Stimulated activated CD8-positive, alpha-beta memory T cell treated with anti-CD3 and anti-CD28 coated beads, Interleukin-12 subunit alpha, Interleukin-12 subunit beta, amount 100 ng/mL, for 24 hours (primary cell): ENCODE measurements around the gene SLAMF9.

Experiments used
- DNase-seq: peaks from one replicate; pipeline ENCODE4 v3.0.0-alpha.2; 2020; ENCODE audit errors: extremely low read depth

The SLAMF9 gene

DNA sequence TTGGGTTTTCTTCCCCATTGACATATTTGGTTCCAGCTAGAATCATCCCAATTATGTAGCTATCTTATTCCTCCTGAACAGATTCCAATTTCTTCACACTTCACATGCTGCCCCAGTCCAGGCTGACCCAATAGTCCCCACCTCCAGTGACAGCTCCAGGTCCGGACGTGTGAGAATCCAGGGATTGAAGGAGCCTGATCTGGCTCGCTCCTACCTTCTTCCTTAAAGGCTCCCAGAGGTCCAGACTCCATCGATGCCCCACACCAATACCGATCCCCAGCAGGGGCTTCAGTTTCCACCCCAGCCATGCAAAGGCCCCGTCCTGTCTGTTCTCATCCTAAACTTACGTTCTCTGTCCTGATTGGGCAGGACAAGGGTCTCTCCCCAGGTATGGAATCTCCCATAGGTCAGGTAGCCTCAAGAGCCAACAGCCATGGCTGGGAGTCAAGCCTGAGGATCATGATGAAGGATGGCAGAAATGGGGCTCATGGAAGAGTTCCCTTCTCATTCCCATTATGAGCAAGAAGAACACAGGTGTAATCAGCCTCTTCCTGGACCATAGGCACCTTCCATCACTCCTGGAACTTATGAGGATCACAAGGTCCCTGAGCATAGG is 20.4 kb upstream of the SLAMF9 start:
- no peak for DNase-seq

DNA sequence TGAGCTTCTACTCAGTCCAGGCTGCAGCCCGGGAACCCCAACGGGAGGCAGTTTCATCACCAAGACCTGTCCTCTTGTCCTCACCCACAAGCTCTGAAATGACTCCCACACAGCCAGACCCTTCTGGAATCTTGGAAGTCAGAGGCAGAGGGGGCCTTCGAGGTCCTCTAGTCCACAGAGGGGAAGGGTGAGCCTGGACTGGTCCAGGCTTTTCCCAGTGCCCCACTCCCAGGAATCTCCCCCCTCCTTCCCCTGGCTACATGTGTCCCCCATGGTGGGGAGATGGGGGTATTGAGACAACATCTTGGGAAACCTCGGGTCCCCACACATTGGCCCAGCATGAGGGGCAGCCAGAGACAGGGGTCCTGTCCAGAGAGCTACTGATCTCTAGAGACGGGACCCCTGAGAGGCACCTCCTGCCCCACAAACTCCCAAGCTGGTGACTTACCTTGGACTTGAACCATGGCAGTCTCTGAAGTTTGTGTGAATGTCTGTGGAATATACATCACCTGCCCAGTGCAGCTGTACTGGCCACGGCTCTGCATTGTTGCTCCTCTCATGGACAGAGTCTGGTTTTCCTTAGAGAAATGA is 19.4 kb upstream of the SLAMF9 start:
- no peak for DNase-seq

DNA sequence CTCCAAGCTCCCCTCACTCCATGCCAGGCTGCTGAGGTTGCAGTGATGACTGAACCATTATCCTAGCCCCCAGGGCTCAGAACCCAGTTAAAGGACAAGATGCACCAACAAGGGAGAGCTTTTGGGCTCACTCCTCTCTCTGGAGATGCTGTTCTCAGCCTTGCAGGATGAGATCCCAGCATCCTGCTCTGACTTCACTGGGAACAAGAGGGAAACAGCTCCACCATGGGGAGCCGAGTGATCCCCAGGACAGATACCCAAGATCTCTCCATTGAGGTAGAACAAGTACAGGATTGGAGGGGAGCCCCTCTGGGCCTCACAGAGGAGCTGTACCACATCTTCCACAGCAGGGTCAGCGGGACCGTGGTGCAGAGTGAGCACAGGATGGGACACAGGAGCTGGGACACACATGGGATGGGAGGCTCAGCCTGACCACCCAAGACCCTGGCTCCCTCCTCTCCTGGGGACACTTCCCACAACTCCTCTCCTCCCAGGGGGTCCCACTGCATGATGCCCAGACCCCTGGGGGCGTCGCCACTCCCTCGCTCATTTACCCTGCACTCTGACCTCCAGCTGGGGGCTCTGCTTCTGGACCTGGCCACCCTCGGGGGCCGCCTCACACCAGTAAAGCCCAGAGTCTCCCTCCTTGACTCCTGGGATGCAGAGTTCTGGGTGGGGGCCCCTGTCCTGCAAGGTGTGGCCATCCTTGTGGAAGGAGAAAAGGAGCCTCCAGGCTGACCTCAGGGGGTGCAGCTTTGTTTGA is 18.6 kb upstream of the SLAMF9 start:
- no peak for DNase-seq

DNA sequence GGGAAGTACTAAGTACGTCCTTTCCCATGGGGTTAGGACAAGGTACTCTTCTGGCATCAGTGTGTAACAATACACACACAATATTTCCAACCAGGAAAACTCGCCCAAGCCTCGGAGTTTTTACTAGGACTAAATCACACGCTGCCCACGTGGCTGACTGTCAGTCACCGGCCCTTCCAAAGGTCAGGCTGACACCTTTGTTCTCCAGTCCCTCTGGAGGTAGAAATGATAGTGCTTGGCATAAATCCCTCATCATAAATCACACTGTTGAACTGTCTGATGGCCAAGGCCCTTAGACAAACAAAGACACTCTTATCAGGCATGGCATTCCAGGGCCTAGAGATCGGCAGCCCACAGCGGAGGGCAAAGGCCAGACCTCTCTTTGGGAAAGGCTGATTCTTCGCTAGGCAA is 16.9 kb upstream of the SLAMF9 start:
- no peak for DNase-seq

DNA sequence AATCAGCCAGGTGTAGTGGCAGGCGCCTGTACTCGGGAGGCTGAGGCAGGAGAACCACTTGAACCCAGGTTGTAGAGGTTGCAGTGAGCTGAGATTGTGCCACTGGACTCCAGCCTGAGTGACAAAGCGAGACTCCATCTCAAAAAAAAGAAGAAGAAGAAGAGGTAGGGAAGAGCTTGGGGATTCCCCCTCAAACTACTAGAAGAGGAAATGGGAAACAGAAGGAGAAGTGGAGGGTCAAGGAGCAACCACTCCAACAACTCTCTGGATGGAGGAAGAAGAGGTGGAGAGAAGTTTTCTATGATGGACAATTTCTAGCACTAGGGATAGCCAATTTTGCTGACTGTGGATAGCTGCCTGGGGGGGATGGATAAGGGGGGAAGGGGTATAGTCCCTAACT is 14.9 kb upstream of the SLAMF9 start:
- DNase-seq, result no peak

DNA sequence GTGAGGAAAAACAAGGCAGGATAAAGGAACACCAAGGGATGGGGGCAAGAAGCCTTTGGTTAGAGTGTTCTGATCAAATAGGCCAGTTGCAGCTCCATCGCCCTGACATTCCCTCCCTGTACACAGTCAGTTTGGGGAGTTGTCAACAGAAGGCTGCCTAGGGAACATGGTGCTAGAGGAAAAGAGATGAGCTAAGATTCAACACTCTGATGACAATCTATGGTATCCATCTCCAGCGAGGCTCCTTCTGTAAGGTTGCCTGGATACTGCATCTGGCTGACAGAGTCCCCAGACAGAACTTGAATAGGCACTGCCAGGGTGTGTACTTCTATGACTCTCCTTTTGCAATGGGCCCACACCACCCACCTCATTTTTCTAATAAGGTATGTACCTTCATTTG is 11.2 kb upstream of the SLAMF9 start:
- DNase-seq, result no peak

DNA sequence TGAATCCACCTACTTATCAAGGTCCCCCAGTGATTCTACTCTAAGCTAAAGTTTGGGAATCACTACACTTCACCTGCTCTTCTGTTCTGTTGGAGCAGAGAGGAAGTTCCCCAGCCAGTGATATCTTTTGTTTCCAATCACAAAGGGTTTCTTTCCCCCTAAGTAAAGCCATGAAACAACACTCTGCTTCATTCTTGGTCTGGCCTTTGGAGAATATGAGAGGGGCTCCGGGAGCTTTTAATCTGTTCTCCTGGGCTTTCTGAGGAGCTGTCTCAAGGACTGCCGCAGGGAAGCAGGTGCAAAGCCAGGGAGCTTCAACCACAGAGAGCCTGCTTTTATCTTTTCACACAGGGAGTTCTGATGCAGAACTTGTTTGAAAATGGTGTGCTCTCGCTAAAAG is 10.1 kb upstream of the SLAMF9 start:
- DNase-seq, result no peak

DNA sequence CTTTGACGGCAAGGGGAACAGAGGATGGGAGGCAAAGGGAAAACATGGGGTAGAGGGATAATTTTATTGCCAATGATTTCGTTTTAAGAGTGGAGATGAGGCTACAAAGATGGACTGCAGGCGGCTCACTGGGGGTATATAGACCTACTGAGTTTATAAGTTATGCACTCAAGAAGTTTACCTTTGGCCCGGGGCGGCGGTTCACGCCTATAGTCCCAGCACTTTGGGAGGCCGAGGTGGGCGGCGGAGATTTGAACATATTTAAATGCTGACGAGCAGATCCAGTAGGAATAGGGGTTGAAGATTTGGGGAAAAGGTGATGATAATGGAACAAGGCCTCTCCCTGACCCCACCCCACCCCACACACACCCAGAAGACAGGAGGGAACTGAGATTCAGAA is 8.1 kb upstream of the SLAMF9 start:
- DNase-seq, result no peak

DNA sequence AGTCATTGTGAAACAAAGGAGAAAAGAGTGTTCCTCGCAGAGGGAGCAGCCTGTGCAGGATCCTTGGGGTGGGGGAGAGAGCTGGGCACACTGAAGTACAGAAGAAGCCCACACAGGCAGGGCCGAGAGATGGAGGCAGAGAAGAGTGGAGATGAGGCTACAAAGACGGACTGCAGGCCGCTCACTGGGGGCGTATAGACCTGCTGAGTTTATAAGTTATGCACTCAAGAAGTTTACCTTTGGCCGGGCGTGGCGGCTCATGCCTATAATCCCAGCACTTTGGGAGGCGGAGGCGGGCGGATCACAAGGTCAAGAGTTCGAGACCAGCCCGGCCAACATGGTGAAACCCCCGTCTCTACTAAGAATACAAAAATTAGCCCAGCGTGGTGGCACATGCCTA is 7.6 kb upstream of the SLAMF9 start:
- no peak for DNase-seq

DNA sequence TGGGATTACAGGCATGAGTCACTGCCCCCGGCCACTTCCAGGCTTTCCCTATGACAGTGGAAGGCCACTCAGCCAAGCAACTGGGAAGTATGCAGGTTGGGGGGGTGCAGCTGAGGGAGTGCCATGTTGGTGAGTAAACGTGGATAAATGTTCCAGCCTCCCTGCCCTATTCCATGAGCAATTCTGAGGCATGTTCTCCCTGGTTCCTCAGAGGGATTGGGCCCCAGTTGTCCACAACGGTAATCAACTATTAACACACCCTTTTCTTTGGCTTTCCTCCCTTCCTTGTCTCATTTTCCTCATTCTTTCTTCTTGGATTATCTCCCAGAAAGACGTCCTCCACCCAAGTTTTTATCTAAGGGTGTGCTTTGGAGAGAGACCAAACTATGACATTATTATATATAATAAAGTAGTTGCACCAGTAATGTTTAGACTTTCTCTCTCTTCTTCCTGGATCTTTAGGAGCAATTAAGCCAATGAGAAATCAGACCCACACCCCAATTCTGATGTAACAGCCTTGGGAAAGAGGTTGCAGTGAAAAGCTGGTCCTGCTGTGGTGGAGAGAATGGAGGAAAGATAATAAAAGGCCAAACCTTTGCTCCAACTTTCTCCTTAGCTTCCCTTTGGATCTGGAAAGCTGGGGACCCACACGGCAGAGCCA is 6.8 kb upstream of the SLAMF9 start:
- DNase-seq, result no peak

DNA sequence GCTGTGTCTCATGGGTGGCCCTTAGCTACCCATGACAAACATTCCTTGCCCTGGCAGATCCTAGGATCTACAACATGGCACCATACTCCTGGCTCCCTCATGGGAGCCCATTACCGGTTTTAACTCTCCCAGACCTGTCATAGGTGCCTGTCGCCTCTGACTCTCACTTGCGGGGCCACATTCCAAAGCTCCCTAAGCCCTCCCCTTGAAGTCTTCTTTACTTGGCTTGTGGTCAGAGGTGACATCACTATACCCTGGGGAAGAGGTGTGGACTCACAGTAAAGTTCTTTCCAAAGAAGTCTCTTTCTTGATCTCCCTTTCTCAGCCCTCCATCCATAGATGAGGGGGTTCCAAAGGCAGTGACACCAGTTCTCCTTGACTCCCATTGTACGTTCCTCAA is 5.4 kb upstream of the SLAMF9 start:
- DNase-seq, result no peak

DNA sequence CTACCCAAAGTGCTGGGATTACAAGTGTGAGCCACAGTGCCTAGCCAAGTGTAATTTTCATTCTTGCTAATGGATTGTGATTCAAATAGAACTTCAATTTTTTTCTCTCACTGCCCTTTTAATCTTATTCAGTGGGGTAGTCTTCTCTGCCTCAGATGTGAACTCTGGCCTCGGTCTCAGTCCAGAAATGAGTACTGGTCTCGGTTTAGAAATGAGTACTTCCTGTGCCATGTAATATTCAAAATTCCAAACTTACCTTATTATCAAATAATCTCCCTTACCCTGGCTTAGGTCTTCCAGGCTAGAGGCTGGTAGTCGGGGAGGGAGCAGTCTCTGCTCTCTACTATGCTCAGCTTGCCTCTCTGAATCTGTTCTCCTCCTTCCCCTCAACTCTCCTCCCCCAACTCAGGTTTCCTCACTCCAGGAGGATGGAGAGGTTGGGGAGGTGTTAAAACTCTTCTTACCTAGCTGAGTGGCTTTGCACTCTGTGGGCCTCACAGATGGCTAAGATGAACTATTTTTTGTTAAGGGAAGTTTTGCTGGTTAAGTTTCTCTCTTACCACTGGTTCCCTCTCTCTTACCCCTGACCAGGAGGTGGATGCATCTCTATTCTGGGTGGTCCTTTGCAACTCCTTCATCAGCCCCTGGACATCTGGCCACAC is 4.8 kb upstream of the SLAMF9 start:
- no peak for DNase-seq

DNA sequence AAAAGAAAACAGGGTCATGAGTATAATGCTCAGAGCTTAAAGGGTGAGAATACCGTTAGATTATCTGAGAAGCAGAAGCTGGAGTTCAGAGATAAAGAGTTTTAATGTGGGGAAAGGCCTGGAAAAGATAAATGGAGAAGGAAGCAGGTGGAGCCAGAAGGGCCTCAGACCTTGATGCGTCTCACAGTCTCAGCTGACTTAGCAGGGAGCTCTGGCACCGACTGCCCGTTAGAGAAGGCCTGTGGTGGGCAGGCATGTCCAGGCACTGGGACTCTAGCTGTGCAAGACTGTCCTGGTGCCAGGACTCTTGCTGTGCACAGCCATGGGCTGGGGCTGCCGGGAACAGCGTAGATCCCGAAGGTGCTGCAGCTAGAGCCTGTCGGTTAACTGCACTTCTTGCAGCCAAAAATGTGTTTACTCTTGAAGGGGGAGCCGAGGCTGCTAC is 3.8 kb upstream of the SLAMF9 start:
- no peak for DNase-seq

DNA sequence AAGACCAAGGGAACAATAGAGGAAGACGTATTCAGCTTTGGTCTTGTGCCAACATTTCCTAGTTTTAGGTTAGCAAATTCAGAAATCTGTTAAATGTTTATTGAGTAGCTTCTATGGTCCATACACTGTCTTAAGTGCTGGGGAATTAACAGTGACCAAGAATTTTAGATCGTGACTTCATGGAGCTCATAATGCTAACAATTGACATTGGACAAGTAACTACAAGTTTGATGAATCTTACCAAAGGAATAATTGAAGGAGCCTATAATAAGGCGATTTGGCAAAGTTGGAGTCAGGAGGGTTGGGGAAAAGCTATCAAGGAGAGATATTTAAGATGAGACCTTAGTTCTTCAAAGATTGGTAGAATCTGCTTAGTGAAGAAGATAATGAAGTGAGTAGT is 1.4 kb upstream of the SLAMF9 start:
- DNase-seq, result no peak

DNA sequence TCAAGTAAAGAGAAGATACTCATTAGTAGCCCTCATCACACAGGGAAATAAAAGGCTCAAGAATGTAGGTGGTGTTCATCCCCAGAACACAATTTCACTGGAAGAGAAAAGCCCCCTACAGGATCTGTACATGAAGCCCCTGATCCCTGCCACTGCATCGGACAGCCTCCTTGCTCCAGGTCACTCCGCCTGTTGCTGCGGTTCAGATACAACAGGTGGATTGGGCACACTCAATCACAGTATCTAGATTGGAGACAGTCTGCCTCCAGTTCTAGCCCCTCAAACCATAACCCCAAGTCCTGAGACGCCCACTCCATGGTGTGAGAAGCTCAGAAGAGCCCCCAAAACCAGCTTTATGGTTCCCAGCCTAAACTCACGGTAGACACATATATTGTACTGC is 1.1 kb downstream of the SLAMF9 start:
- DNase-seq, result no peak

DNA sequence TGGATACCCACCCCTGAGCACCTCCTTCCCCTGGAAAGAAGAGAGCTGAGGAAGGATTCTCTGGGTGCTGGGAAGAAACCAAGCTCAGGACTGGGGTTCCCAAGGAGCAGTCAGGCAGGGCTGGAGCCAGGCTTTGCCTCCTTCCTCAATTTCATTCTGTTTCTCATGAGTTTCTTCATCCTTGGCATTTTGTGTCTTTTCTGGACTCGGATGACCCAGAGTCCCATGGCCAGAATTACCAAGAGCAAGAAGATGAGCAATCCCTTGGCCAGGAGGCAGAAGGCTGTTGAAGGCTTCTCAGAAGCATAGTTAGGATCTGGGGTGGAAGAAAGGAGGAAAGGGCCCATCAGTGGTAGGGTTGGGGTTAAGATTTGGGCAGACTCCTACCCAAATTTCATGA is 2.5 kb downstream of the SLAMF9 start:
- no peak for DNase-seq

DNA sequence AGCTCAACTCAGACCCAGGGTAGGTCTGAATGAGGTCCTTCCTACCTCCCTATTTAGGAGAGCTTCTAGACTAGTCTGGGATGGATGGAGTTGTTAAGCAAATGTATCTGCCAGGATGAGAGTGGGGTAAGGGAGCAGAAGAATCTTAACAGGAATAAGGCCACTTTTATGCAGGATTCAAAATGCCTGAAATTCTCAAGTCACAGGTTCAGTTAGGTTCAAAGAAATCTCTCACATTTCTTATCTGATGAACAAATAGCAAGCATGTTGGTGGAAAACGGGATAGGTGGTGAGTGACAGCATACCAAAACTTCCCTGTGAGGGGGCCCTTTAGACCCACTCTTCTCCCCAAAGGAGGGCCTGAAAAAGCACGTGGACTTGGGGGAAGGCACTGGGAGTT is 3.0 kb downstream of the SLAMF9 start:
- no peak for DNase-seq

DNA sequence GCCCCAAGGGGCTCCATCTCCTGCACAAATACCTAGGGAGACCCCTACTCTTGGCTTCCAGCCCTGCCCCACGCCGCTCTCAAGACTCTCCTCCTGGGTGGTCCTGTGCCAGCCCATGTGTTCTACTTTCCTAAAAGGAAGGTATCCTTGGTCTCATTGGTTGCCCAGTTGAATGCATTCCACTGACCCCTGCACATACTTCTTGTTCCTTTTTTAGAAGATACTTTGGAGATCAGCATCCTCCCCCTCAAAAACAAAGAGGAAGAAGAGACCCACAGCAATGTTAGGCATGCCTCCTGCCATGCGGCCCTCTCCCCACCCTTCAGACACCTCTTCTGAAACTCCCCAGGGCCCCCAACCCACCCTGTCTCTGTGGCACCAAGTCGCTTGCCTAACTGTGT is 4.1 kb downstream of the SLAMF9 start:
- DNase-seq, result no peak

DNA sequence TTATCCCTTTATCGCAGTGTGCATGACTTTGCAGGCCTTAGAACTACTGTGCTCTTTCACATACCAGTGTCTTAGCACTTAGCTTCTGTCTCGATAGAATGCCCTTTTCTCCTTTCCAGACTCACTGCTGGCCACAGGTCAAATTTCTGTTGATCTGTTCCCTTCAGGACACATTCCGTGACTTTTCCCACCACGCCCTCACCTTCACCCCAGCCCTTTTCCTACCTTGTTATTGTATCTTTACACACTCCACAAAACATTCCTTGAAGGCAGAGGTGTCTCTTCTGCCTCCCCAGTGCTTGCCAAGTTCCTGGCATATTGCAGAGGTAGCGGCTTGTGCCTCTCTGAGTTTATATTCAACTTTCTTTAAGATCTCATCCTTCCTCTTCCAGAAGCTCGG is 4.9 kb downstream of the SLAMF9 start:
- no peak for DNase-seq

DNA sequence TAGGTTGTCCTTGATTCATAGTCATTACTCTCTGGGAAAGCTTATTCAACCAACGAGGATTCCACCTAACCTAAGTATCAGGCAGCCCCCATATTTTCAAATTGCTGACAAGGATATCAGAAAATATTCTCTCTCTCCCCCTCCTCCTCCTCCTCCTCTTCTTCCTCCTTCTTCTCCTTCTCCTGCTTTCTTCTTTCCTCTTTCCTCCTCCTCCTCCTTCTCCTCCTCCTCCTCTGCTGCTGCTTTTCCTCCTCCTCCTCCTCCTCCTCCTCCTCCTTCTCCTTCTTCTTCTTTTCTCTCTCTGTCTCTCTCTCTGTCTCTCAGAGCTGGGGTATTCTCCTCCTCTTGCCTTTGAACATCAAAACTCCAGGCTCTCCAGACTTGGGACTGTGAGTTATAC is 6.1 kb downstream of the SLAMF9 start:
- DNase-seq, result no peak

DNA sequence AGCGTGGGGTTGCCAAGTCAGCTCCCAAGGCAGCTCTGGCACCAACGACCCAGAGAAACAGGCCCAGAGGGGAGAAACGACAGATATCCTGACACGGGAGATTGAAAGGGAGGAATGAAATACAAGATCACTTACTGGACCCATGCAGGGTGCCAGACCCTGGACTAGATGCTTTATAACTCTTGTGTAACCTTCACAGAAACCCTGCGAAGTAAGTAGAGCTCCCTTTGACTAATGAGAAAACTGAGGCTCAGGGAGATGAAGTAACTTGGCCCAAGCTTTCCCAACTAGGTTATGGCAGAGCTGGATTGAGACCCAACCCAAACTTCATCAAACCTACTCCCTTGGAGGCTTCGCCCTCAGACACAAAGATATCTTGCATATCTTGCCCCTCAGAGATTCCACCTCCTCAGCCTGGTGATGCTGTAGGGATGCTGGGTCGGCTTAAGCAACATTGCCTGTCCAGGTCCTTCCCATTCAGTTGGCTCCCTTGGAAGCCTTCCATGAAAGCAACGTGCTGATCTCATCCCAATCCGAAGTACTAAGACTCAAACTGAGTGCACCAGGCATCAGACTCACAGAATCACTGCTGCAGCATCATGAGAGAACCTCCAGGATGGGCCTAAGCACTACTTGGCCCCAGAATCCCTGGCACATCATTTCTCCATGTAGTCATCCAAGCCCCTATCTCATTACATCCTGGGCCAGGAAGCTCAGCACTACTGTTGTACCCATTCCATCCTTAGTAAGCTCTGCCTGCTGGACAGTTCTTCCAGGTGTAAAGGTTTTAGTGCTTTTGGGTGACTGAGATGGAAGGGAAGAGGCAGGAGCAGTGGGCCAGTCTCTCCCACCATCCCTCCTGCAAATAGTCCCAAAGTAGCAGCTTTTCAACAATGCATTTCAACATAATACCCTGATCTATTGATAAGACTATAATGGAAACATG is 7.5 kb downstream of the SLAMF9 start:
- no peak for DNase-seq
